Transverse colon (tissue), 3 donors: ENCODE measurements around the gene TROAP.

ENCODE experiments used
- EP300 ChIP-seq: sonication (generic); formaldehyde crosslinking; IDR thresholded peaks from one replicate; pipeline ENCODE4 v1.6.1; 2017; ENCODE audit warnings: antibody characterized with exemption, low read depth
- POLR2A ChIP-seq: fragments of 450-650 bp; IDR thresholded peaks from one replicate; pipeline ENCODE4 v1.6.1; 2016; ENCODE audit warnings: antibody characterized with exemption, mild to moderate bottlenecking, moderate library complexity
- TF ChIP-seq, protein P1 (sequence below), 5 experiments: fragments of 200-600 bp in 3 of 5; fragments of 450-650 bp in 2 of 5; sonication (generic) in 3 of 5; IDR thresholded peaks; 1 replicate in 2 of 5; 2 replicates in 3 of 5; pipeline ENCODE4 v1.5.1; 2016 to 2017; ENCODE audit warnings: antibody characterized with exemption in 5 of 5, inconsistent platforms in 3 of 5, mild to moderate bottlenecking in 2 of 5, moderate library complexity in 1 of 5

DNA sequence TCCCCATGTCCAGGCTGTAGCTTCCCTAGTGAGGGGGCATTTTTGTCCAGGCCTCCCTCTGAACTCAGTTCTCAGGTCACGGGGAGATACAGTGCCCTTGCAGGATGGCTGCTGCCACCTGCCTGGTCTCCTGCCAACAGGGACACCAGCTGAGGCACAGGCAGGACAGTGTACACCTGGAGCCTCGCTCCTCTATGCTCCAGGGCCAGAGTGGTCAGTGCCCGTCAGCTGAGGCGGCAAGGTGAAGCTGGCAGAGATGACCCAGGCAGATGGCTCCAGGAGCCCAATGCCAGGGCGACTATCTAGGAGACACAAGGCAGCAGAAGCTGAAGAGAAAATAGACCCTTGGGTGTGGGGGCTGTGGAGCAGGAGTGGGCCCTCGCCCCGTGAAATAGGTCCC lies 45.6 kb upstream of the TROAP start:
- TF ChIP-seq, protein P1, sequence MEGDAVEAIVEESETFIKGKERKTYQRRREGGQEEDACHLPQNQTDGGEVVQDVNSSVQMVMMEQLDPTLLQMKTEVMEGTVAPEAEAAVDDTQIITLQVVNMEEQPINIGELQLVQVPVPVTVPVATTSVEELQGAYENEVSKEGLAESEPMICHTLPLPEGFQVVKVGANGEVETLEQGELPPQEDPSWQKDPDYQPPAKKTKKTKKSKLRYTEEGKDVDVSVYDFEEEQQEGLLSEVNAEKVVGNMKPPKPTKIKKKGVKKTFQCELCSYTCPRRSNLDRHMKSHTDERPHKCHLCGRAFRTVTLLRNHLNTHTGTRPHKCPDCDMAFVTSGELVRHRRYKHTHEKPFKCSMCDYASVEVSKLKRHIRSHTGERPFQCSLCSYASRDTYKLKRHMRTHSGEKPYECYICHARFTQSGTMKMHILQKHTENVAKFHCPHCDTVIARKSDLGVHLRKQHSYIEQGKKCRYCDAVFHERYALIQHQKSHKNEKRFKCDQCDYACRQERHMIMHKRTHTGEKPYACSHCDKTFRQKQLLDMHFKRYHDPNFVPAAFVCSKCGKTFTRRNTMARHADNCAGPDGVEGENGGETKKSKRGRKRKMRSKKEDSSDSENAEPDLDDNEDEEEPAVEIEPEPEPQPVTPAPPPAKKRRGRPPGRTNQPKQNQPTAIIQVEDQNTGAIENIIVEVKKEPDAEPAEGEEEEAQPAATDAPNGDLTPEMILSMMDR (IDR thresholded peaks at IDR 0.05) = no peak
- TF ChIP-seq POLR2A (no peak), EP300 (no peak)
